Suprapubic skin (tissue), 4 donors: ENCODE results near the gene NOB1. TPM values are rescaled to one million over a fixed set of nuclear protein-coding genes. Genes with fewer than 3 reads are reported as not detected.

Experiments
- DNase-seq, 2 donors: peaks; one replicate each; pipeline ENCODE4 v3.0.0-alpha.2; 2019; ENCODE audit warnings: low spot score in 2 of 2
- H3K27ac ChIP-seq: fragments of 200-600 bp; sonication (generic); one replicate; pipeline ENCODE4 v1.5.1; 2019
- H3K27me3 ChIP-seq: fragments of 200-600 bp; sonication (generic); one replicate; pipeline ENCODE4 v1.5.1; 2019
- H3K36me3 ChIP-seq: fragments of 200-600 bp; sonication (generic); one replicate; pipeline ENCODE4 v1.5.1; 2019
- H3K4me1 ChIP-seq: fragments of 200-600 bp; sonication (generic); one replicate; pipeline ENCODE4 v1.5.1; 2019
- H3K4me3 ChIP-seq: fragments of 200-600 bp; sonication (generic); one replicate; pipeline ENCODE4 v1.5.1; 2019; ENCODE audit warnings: mild to moderate bottlenecking
- H3K9me3 ChIP-seq: fragments of 200-600 bp; sonication (generic); one replicate; pipeline ENCODE4 v1.5.1; 2019
- CTCF ChIP-seq, 2 donors: fragments of 200-600 bp in 1 of 2; fragments of 450-650 bp in 1 of 2; sonication (generic) in 1 of 2; IDR thresholded peaks; one replicate each; pipeline ENCODE4 v1.5.1; 2016 to 2019; ENCODE audit warnings: antibody characterized with exemption in 2 of 2, mild to moderate bottlenecking in 1 of 2, moderate library complexity in 1 of 2
- EP300 ChIP-seq: sonication (generic); formaldehyde crosslinking; IDR thresholded peaks from one replicate; pipeline ENCODE4 v1.6.1; 2017; ENCODE audit warnings: antibody characterized with exemption
- POLR2A ChIP-seq, 2 donors: fragments of 450-650 bp; IDR thresholded peaks; one replicate each; pipeline ENCODE4 v1.6.1; 2017; ENCODE audit warnings: antibody characterized with exemption in 2 of 2, mild to moderate bottlenecking in 2 of 2, moderate library complexity in 2 of 2
- POLR2AphosphoS5 ChIP-seq, 3 donors: sonication (generic); formaldehyde crosslinking; IDR thresholded peaks; one replicate each; pipeline ENCODE4 v1.6.1; 2017; ENCODE audit warnings: antibody characterized with exemption in 3 of 3
- WGBS: methylation state at CpG from one replicate; pipeline ENCODE4 v1.1.5; 2018; 5-methylcytosine and 5-hydroxymethylcytosine counted together
- total RNA-seq, 4 donors: library from RNA; depleted of rRNA; stranded (reverse); fragments of >200 nt; gene quantifications; one replicate each; pipeline ENCODE4 v1.1.0, GENCODE V29; 2016

The NOB1 gene
- total RNA-seq, 4 donors from 2014 or later = 45.2 to 62.9 (median 52.1) TPM

- no peaks in the 10 kb centered on the region for H3K4me1 ChIP-seq
- no peaks in the 10 kb centered on the region for H3K9me3 ChIP-seq
- peaks cover 43% of the 10 kb centered on the region for H3K36me3 ChIP-seq
- H3K27me3 ChIP-seq = no peaks in the 10 kb centered on the region
- H3K27ac ChIP-seq = no peak overlapping the region
- TF ChIP-seq POLR2AphosphoS5 (IDR thresholded peaks at IDR 0.05) = no peak
- no peak for TF ChIP-seq CTCF (IDR thresholded peaks at IDR 0.05)
- no peak for TF ChIP-seq EP300
- no peak for TF ChIP-seq POLR2A (IDR thresholded peaks at IDR 0.05)
- no peak for DNase-seq
- H3K4me3 ChIP-seq = no peak overlapping the region
- 89% methylated on average over 3 of the region's 3 CpGs for WGBS
Measured at GRCh38 chr16:69698404-69698803, 56.3 kb downstream of the NOB1 start.

GRCh38 chr16:69693916-69694315 is 60.8 kb downstream of the NOB1 start:
- no peak for DNase-seq
- Histone ChIP-seq H3K27me3 (no peaks in the 10 kb centered on the region), H3K4me1 (no peaks in the 10 kb centered on the region), H3K36me3 (peaks cover 59% of the 10 kb centered on the region), H3K9me3 (no peaks in the 10 kb centered on the region), H3K27ac (no peak overlapping the region), H3K4me3 (no peak overlapping the region)
- TF ChIP-seq POLR2AphosphoS5 (IDR thresholded peaks at IDR 0.05) (no peak), POLR2A (IDR thresholded peaks at IDR 0.05) (no peak), CTCF (IDR thresholded peaks at IDR 0.05) (no peak), EP300 (no peak)
- 100% methylated on average over 2 of the region's 2 CpGs for WGBS

- H3K4me1 ChIP-seq = no peaks in the 10 kb centered on the region
- no peak overlapping the region for H3K4me3 ChIP-seq
- H3K27ac ChIP-seq = no peak overlapping the region
- WGBS = 67% methylated on average over 4 of the region's 4 CpGs
- no peak for DNase-seq
- H3K36me3 ChIP-seq = peaks cover 59% of the 10 kb centered on the region
- H3K9me3 ChIP-seq = no peaks in the 10 kb centered on the region
- H3K27me3 ChIP-seq = no peaks in the 10 kb centered on the region
- TF ChIP-seq EP300 (no peak), POLR2AphosphoS5 (IDR thresholded peaks at IDR 0.05) (no peak), POLR2A (IDR thresholded peaks at IDR 0.05) (no peak), CTCF (IDR thresholded peaks at IDR 0.05) (no peak)
Measured at GRCh38 chr16:69691980-69692911, 62.5 kb downstream of the NOB1 start.

Other genes with a start within 250 kb of the NOB1 start
- gene NFAT5, start 189.0 kb downstream of the NOB1 start, total RNA-seq = 100 to 1,000 TPM in 1 of 4 donors, 10 to 100 TPM in 3; 67.7 to 146 (median 80.8) TPM
- gene NQO1, start 28.4 kb downstream of the NOB1 start, total RNA-seq = 10 to 100 TPM; 10.2 to 34.6 (median 21.4) TPM
- 10 to 100 TPM; 27.1 to 48.9 (median 42.2) TPM for gene WWP2, start 7.4 kb upstream of the NOB1 start, total RNA-seq
- gene CLEC18A, start 196.4 kb upstream of the NOB1 start, total RNA-seq = 1 to 10 TPM in 3 of 4 donors, under 1 TPM in 1; 0.87 to 2.9 (median 1.5) TPM